GM12878 (cell line): ENCODE results near the gene REM1. TPM values are rescaled to one million over a fixed set of nuclear protein-coding genes. Genes with fewer than 3 reads are reported as not detected.

Experiments used
- ATAC-seq: fragments of 200-7000 bp; cut with Tn5 transposase; 3 replicates; pipeline ENCODE4 v1.9.1; 2020; ENCODE audit warnings: mild to moderate bottlenecking, moderate library complexity
- BruUV-seq: library from RNA; stranded (reverse); fragments of 400-500 nt; replicated peaks from 2 replicates; lab custom pipeline; 2021; lab: Mats Ljungman, UMichigan
- CTCF ChIA-PET: fragments of 300-600 bp; sonication (Branson Sonifier 250); formaldehyde crosslinking; extraction: SDS; loops from one replicate; lab custom pipeline; 2021; ENCODE audit warnings: inconsistent platforms; lab: Yijun Ruan, JAX
- POLR2A ChIA-PET: fragments of 350-600 bp; formaldehyde crosslinking; extraction: SDS; loops from one replicate; lab custom pipeline; 2021; ENCODE audit warnings: inconsistent platforms; lab: Charles Lee
- RAD21 ChIA-PET: fragments of 300-600 bp; sonication (Branson Sonifier 250); formaldehyde crosslinking; loops from one replicate; lab custom pipeline; 2023; ENCODE audit warnings: antibody characterized with exemption; ENCODE audit not compliant: unreplicated experiment; lab: Charles Lee
- SMC1A ChIA-PET: fragments of 300-600 bp; sonication (Branson Sonifier 250); formaldehyde crosslinking; loops from one replicate; lab custom pipeline; 2023; ENCODE audit not compliant: unreplicated experiment, uncharacterized antibody; lab: Charles Lee
- DNase-seq: peaks from one replicate; pipeline ENCODE4 v3.0.0-alpha.2; 2011; ENCODE audit warnings: low read depth, low spot score
- FAIRE-seq: peaks from 3 replicates; lab custom pipeline; 2011; peaks lifted over from hg19 to GRCh38; lab: Jason Lieb, UNC
- H2AFZ ChIP-seq: 2 replicates; pipeline ENCODE4 v1.6.0; 2011; ENCODE audit warnings: low read depth, low read length, control low read depth; ENCODE audit not compliant: control insufficient read depth
- H3K27ac ChIP-seq: 2 replicates; pipeline ENCODE4 v1.5.1; 2011; ENCODE audit warnings: control low read depth; ENCODE audit not compliant: control insufficient read depth, insufficient read depth
- H3K27me3 ChIP-seq, 2 experiments: replicated peaks in 1 of 2; 2 replicates each; pipeline versions ENCODE4 v1.6.0 to v1.6.1; 2011; ENCODE audit warnings: low read length in 1 of 2; ENCODE audit not compliant: control insufficient read depth in 2 of 2, insufficient read depth in 2 of 2
- H3K36me3 ChIP-seq, 2 experiments: 2 replicates each; pipeline ENCODE4 v1.5.1; 2011; ENCODE audit warnings: low read length in 1 of 2; ENCODE audit not compliant: control insufficient read depth in 2 of 2, insufficient read depth in 2 of 2
- H3K4me1 ChIP-seq: 2 replicates; pipeline ENCODE4 v1.6.1; 2011; ENCODE audit warnings: mild to moderate bottlenecking, low read length, moderate library complexity, mixed read lengths; ENCODE audit not compliant: control insufficient read depth, insufficient read depth
- H3K4me2 ChIP-seq: 2 replicates; pipeline ENCODE4 v1.6.0; 2011; ENCODE audit warnings: control low read depth; ENCODE audit not compliant: control insufficient read depth, insufficient read depth
- H3K4me3 ChIP-seq: fragments of 200-600 bp; sonication (generic); 2 replicates; pipeline ENCODE4 v1.5.1; 2016
- H3K79me2 ChIP-seq: 2 replicates; pipeline ENCODE4 v1.6.0; 2011; ENCODE audit warnings: low read length; ENCODE audit not compliant: control insufficient read depth, insufficient read depth
- H3K9ac ChIP-seq: 2 replicates; pipeline ENCODE4 v1.8.0; 2011; ENCODE audit warnings: low read length, control low read depth, mixed read lengths; ENCODE audit not compliant: control insufficient read depth, insufficient read depth
- H3K9me3 ChIP-seq: replicated peaks from 3 replicates; pipeline ENCODE4 v1.5.1; 2011; ENCODE audit warnings: mild to moderate bottlenecking, low read length; ENCODE audit not compliant: control insufficient read depth, insufficient read depth
- H4K20me1 ChIP-seq: 2 replicates; pipeline ENCODE4 v1.6.0; 2011; ENCODE audit not compliant: control insufficient read depth, insufficient read depth
- CHD2 ChIP-seq: IDR thresholded peaks from 2 replicates; pipeline ENCODE4 v1.6.1; 2011; ENCODE audit warnings: low read depth, low read length, improper control_type of control experiment, borderline replicate concordance
- FOXK2 ChIP-seq: fragments of 450-650 bp; IDR thresholded peaks from 2 replicates; pipeline ENCODE4 v1.6.1; 2017; ENCODE audit warnings: mild to moderate bottlenecking, moderate library complexity
- JUNB ChIP-seq: IDR thresholded peaks from 2 replicates; pipeline ENCODE4 v1.6.1; 2016; ENCODE audit warnings: antibody characterized with exemption, mild to moderate bottlenecking
- POLR2A ChIP-seq: IDR thresholded peaks from 2 replicates; pipeline ENCODE4 v1.6.1; 2011; ENCODE audit warnings: low read depth, mild to moderate bottlenecking, low read length
- POLR2AphosphoS5 ChIP-seq: IDR thresholded peaks from 2 replicates; pipeline ENCODE4 v1.6.1; 2011; ENCODE audit warnings: mild to moderate bottlenecking, low read length, inconsistent platforms
- RAD51 ChIP-seq: fragments of 450-650 bp; IDR thresholded peaks from 2 replicates; pipeline ENCODE4 v1.6.1; 2016; ENCODE audit warnings: moderate library complexity, mild to moderate bottlenecking, inconsistent platforms
- TBL1XR1 ChIP-seq: IDR thresholded peaks from 2 replicates; pipeline ENCODE4 v1.6.1; 2012; ENCODE audit warnings: low read depth, low read length, improper control_type of control experiment
- TCF7 ChIP-seq: IDR thresholded peaks from 2 replicates; pipeline ENCODE4 v1.6.1; 2014; ENCODE audit warnings: antibody characterized with exemption, borderline replicate concordance
- WGBS: methylation state at CpG from one replicate; pipeline ENCODE4 v1.1.6; 2016; ENCODE audit warnings: low lambda C conversion rate; ENCODE audit not compliant: insufficient replicate concordance, insufficient coverage; ENCODE audit errors: missing lambda C conversion rate; 5-methylcytosine and 5-hydroxymethylcytosine counted together
- in situ Hi-C: fragments of 300-500 bp; cut with MboI; formaldehyde crosslinking; loops from 9 replicates; pipeline ENCODE4 v1.14.3; 2018; ENCODE audit warnings: mixed read lengths
- intact Hi-C: fragments of 100-400 bp; cut with micrococcal nuclease; formaldehyde crosslinking; loops from one replicate; pipeline ENCODE4 v1.14.2; 2022; ENCODE audit not compliant: unreplicated experiment
- polyA plus RNA-seq, 11 experiments: library from polyadenylated mRNA; depleted of rRNA in 4 of 11; unstranded in 6 of 11; stranded (reverse) in 5 of 11; fragments of >200 nt; fragmentation: Nextera tagmentation in 4 of 11; fragmentation: Illumina TruSeq in 1 of 11; extraction: Ambion mirVana in 4 of 11; extraction: Trizol in 1 of 11; gene quantifications; 1 replicate in 1 of 11; 2 replicates in 10 of 11; pipeline versions ENCODE4 v1.2.1 to v1.2.3, GENCODE V29; 2011 to 2016; ENCODE audit warnings: inconsistent platforms in 2 of 11, missing spikeins in 2 of 11, low read depth in 1 of 11
- total RNA-seq, 4 experiments: library from RNA; depleted of rRNA in 3 of 4; stranded (reverse); fragments of >200 nt in 3 of 4; fragmentation: Illumina TruSeq in 1 of 4; extraction: Trizol in 1 of 4; gene quantifications; 2 replicates each; pipeline versions ENCODE4 v1.2.1 to v1.2.3, GENCODE V29; 2013 to 2021
- TF ChIP-seq, protein P1 (sequence below): fragments of 450-650 bp; formaldehyde crosslinking; IDR thresholded peaks from 2 replicates; pipeline ENCODE4 v1.4.0; 2022; ENCODE audit warnings: mild to moderate bottlenecking, moderate library complexity
- TF ChIP-seq, protein P2 (sequence below): fragments of 450-650 bp; IDR thresholded peaks from 2 replicates; pipeline ENCODE4 v1.6.1; 2016; ENCODE audit warnings: mild to moderate bottlenecking

REM1 gene
- total and polyA plus RNA-seq, 10 of the 15 experiments (the other 5 are each of a cell fraction or from before 2014, with no cell fraction given): not detected

DNA sequence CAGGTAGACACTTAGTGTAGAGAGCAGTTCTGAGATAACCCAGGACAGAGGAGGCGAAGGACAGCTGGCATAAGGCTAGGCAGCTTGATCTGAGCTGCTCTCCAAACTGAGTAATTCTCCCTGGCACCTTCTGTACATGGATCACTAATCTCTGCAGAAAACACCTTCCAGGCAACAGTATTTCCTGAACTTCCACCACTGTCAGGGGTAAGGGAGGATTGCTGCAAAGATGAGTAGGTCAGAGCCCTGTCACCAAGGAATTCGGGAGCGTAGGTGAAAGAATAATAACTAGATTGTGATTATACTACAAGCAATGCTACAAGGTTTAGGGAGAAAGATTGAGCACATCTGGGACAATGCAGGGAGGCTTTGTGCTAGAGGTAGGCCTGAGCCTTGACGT, 41.1 kb downstream of the REM1 start (continued):
- TF ChIP-seq, protein P1, sequence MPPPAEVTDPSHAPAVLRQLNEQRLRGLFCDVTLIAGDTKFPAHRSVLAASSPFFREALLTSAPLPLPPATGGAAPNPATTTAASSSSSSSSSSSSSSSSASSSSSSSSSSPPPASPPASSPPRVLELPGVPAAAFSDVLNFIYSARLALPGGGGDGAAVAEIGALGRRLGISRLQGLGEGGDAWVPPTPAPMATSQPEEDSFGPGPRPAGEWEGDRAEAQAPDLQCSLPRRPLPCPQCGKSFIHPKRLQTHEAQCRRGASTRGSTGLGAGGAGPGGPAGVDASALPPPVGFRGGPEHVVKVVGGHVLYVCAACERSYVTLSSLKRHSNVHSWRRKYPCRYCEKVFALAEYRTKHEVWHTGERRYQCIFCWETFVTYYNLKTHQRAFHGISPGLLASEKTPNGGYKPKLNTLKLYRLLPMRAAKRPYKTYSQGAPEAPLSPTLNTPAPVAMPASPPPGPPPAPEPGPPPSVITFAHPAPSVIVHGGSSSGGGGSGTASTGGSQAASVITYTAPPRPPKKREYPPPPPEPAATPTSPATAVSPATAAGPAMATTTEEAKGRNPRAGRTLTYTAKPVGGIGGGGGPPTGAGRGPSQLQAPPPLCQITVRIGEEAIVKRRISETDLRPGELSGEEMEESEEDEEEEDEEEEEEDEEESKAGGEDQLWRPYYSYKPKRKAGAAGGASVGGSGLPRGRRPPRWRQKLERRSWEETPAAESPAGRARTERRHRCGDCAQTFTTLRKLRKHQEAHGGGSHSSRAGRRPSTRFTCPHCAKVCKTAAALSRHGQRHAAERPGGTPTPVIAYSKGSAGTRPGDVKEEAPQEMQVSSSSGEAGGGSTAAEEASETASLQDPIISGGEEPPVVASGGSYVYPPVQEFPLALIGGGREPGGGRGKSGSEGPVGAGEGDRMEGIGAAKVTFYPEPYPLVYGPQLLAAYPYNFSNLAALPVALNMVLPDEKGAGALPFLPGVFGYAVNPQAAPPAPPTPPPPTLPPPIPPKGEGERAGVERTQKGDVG: no peak
- no peak for TF ChIP-seq FOXK2

DNA sequence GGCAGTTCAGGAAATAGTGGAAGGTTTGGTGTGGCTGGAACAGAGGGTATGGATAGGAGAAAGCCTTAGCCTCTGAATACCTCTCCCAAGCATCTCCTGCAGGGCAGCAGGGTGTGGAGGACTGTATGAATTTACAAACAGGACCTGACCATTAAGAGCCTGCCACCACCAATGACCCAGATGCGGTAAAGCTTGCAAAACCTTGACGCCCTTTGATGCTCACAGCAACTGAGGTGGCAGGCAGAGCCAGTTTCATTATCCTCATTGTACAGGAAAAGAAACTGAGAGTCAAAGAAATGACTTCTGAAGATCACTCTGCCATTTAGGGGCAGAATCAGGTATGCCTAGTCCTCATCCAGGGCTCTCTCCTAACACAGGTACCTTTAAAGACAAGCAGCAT, 41.6 kb downstream of the REM1 start:
- Histone ChIP-seq H4K20me1 (no peaks in the 10 kb centered on the region), H2AFZ (no peak overlapping the region), H3K4me2 (peak overlapping the region; percentile 85), H3K4me1 (peaks cover 10% of the 10 kb centered on the region), H3K4me3 (peak overlapping the region; percentile 90), H3K36me3 (0 out of 4 replicates have a peak, but pooled peaks cover 0 to 2% of the 10 kb centered on the region in 2 experiments), H3K9ac (peak overlapping the region; percentile 92; the same call in 1 of the 2 replicates), H3K79me2 (peaks cover 54% of the 10 kb centered on the region), H3K9me3 (no peaks in the 10 kb centered on the region), H3K27me3 (no peaks in the 10 kb centered on the region), H3K27ac (peak overlapping the region; percentile 85)
- POLR2A ChIA-PET: interaction anchor here (1.0 kb wide), 1 partner anchor 31 kb away, joined by 3 read pairs; a partner anchor contains a TSS
- 94% methylated on average over 2 of the region's 2 CpGs for WGBS
- CTCF ChIA-PET: interaction anchor here (1.1 kb wide), 1 partner anchor 42 kb away, joined by 3 read pairs; no protein-coding TSS in a partner anchor
- intact Hi-C loops (loop anchor here (5.0 kb wide), 1 partner anchor 206 kb away; the partner anchor contains the start of gene BCL2L1), in situ Hi-C loops (no loop called here)
- no TSS peak for BruUV-seq
- ATAC-seq (peak; percentile 8), FAIRE-seq (no peak), DNase-seq (no peak)
- SMC1A ChIA-PET: no interaction called here
- RAD21 ChIA-PET: no interaction called here
- TF ChIP-seq RAD51: no peak
- TF ChIP-seq CHD2: no peak
- TF ChIP-seq, protein P2, sequence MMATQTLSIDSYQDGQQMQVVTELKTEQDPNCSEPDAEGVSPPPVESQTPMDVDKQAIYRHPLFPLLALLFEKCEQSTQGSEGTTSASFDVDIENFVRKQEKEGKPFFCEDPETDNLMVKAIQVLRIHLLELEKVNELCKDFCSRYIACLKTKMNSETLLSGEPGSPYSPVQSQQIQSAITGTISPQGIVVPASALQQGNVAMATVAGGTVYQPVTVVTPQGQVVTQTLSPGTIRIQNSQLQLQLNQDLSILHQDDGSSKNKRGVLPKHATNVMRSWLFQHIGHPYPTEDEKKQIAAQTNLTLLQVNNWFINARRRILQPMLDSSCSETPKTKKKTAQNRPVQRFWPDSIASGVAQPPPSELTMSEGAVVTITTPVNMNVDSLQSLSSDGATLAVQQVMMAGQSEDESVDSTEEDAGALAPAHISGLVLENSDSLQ: no peak
- 0 out of 2 replicates have a peak, but pooled peaks have one; percentile 14 for TF ChIP-seq POLR2AphosphoS5
- no peak for TF ChIP-seq TCF7
- no peak for TF ChIP-seq POLR2A
- TF ChIP-seq TBL1XR1: no peak
- no peak for TF ChIP-seq JUNB
